ENCODE data around the gene TSNAXIP1. TPM values are rescaled to one million over a fixed set of nuclear protein-coding genes. Genes with fewer than 3 reads are reported as not detected.

The TSNAXIP1 gene
- total RNA-seq, 3 donors from 2014 or later: 0.41 to 2.0 (median 0.48) TPM

GRCh38 chr16:67779256-67780014 lies 27.3 kb upstream of the TSNAXIP1 start:
- ATAC-seq: peak; percentile 47
- H3K4me3 ChIP-seq: no peak overlapping the region
- no peaks in the 10 kb centered on the region for H3K9me3 ChIP-seq
- TF ChIP-seq CTCF (IDR thresholded peaks at IDR 0.05): no peak
- H3K4me1 ChIP-seq (ENCODE audit: low read depth): no peaks in the 10 kb centered on the region
- DNase-seq: no peak
- intact Hi-C loops (cut with DNase I, micrococcal nuclease): no loop called here
- H3K36me3 ChIP-seq (ENCODE audit: low read depth): no peaks in the 10 kb centered on the region

GRCh38 chr16:67780847-67781564 lies 25.7 kb upstream of the TSNAXIP1 start:
- intact Hi-C loops (cut with DNase I, micrococcal nuclease): no loop called here
- no peaks in the 10 kb centered on the region for H3K4me1 ChIP-seq (ENCODE audit: low read depth)
- no peaks in the 10 kb centered on the region for H3K36me3 ChIP-seq (ENCODE audit: low read depth)
- H3K4me3 ChIP-seq: no peak overlapping the region
- ATAC-seq (peak; percentile 71), DNase-seq (peak in 1 of 3 donors; percentile 17)
- TF ChIP-seq CTCF (IDR thresholded peaks at IDR 0.05): no peak
- no peaks in the 10 kb centered on the region for H3K9me3 ChIP-seq

- H3K36me3 ChIP-seq (ENCODE audit: low read depth): no peaks in the 10 kb centered on the region
- no peak for TF ChIP-seq CTCF (IDR thresholded peaks at IDR 0.05)
- intact Hi-C loops (cut with DNase I, micrococcal nuclease): no loop called here
- DNase-seq (no peak), ATAC-seq (peak; percentile 17)
- no peaks in the 10 kb centered on the region for H3K4me1 ChIP-seq (ENCODE audit: low read depth)
- H3K4me3 ChIP-seq: no peak overlapping the region
- H3K9me3 ChIP-seq: no peaks in the 10 kb centered on the region
Measured at GRCh38 chr16:67781565-67781921, 25.1 kb upstream of the TSNAXIP1 start.

GRCh38 chr16:67782567-67783352 lies 23.9 kb upstream of the TSNAXIP1 start:
- no peak for ATAC-seq
- intact Hi-C loops (cut with DNase I, micrococcal nuclease): no loop called here
- no peak overlapping the region for H3K4me3 ChIP-seq

More at GRCh38 chr16:67782567-67783352, 23.9 kb upstream of the TSNAXIP1 start:
- Histone ChIP-seq H3K9me3 (no peaks in the 10 kb centered on the region), H3K36me3 (ENCODE audit: low read depth) (no peaks in the 10 kb centered on the region), H3K4me1 (ENCODE audit: low read depth) (no peaks in the 10 kb centered on the region)
- no peak for DNase-seq
- no peak for TF ChIP-seq CTCF (IDR thresholded peaks at IDR 0.05)
